Measurements from ENCODE around the gene AHCYL2. TPM values are rescaled to one million over a fixed set of nuclear protein-coding genes. Genes with fewer than 3 reads are reported as not detected.

The AHCYL2 gene
- total RNA-seq, 1 donor from 2014 or later: 6.0 TPM

- no peak overlapping the region for H3K27ac ChIP-seq (replicated peaks)
- peaks cover 21% of the 10 kb centered on the region for H3K27me3 ChIP-seq (ENCODE audit: low read depth)
- H3K4me3 ChIP-seq: peak overlapping the region; percentile 86
- no peaks in the 10 kb centered on the region for H3K9me3 ChIP-seq (replicated peaks)
- intact Hi-C loops (cut with micrococcal nuclease): no loop called here
- TF ChIP-seq CTCF (IDR thresholded peaks at IDR 0.05; ENCODE audit: borderline replicate concordance): no peak
- DNase-seq: no peak
- peaks cover 28% of the 10 kb centered on the region for H3K4me1 ChIP-seq
- no peaks in the 10 kb centered on the region for H3K36me3 ChIP-seq
These were observed 37.0 kb upstream of the AHCYL2 start for GRCh38 chr7:129187681-129188371.

GRCh38 chr7:129188372-129188891, 36.4 kb upstream of the AHCYL2 start, which contains the start of gene SMO:
TSS of gene SMO (plus strand) at chr7:129188633. CDS start at chr7:129189152, 519 bp downstream.
- Histone ChIP-seq H3K27ac (replicated peaks) (no peak within 1 kb of the TSS), H3K4me3 (peak within 1 kb of the TSS; percentile 86), H3K27me3 (ENCODE audit: low read depth) (peaks cover 21% of the 10 kb centered on the region), H3K9me3 (replicated peaks) (no peaks in the 10 kb centered on the region), H3K4me1 (peaks cover 28% of the 10 kb centered on the region), H3K36me3 (no peaks in the 10 kb centered on the region)
- no peak for TF ChIP-seq CTCF (IDR thresholded peaks at IDR 0.05; ENCODE audit: borderline replicate concordance)
- intact Hi-C loops (cut with micrococcal nuclease): no loop called here
- DNase-seq: peak; percentile 46

GRCh38 chr7:129188892-129189660, 35.8 kb upstream of the AHCYL2 start:
- no peaks in the 10 kb centered on the region for H3K36me3 ChIP-seq
- intact Hi-C loops (cut with micrococcal nuclease): no loop called here
- no peak for DNase-seq
- TF ChIP-seq CTCF (IDR thresholded peaks at IDR 0.05; ENCODE audit: borderline replicate concordance): no peak
- peaks cover 21% of the 10 kb centered on the region for H3K27me3 ChIP-seq (ENCODE audit: low read depth)
- peaks cover 28% of the 10 kb centered on the region for H3K4me1 ChIP-seq
- peak overlapping the region; percentile 86 for H3K4me3 ChIP-seq
- H3K27ac ChIP-seq (replicated peaks): no peak overlapping the region
- no peaks in the 10 kb centered on the region for H3K9me3 ChIP-seq (replicated peaks)

GRCh38 chr7:129189661-129190310, 35.0 kb upstream of the AHCYL2 start:
- no peaks in the 10 kb centered on the region for H3K9me3 ChIP-seq (replicated peaks)
- DNase-seq: no peak
- intact Hi-C loops (cut with micrococcal nuclease): no loop called here
- H3K27ac ChIP-seq (replicated peaks): no peak overlapping the region
- peaks cover 28% of the 10 kb centered on the region for H3K4me1 ChIP-seq
- H3K4me3 ChIP-seq: peak overlapping the region; percentile 86
- no peak for TF ChIP-seq CTCF (IDR thresholded peaks at IDR 0.05; ENCODE audit: borderline replicate concordance)
- H3K36me3 ChIP-seq: no peaks in the 10 kb centered on the region
- H3K27me3 ChIP-seq (ENCODE audit: low read depth): peaks cover 21% of the 10 kb centered on the region

GRCh38 chr7:129191272-129191671, 33.6 kb upstream of the AHCYL2 start:
- no peak for TF ChIP-seq CTCF (IDR thresholded peaks at IDR 0.05; ENCODE audit: borderline replicate concordance)
- Histone ChIP-seq H3K36me3 (no peaks in the 10 kb centered on the region), H3K4me1 (peaks cover 28% of the 10 kb centered on the region), H3K27me3 (ENCODE audit: low read depth) (peaks cover 21% of the 10 kb centered on the region), H3K4me3 (no peak overlapping the region), H3K9me3 (replicated peaks) (no peaks in the 10 kb centered on the region), H3K27ac (replicated peaks) (no peak overlapping the region)
- intact Hi-C loops (cut with micrococcal nuclease): no loop called here
- no peak for DNase-seq
